ENCODE results near the gene ZBTB7B. TPM values are rescaled to one million over a fixed set of nuclear protein-coding genes. Genes with fewer than 3 reads are reported as not detected.
A peak's percentile ranks its signal among the peaks of the same experiment; 100 is the strongest.

Gene ZBTB7B
- total and polyA plus RNA-seq, 2 donors (not counting 1 experiment from before 2014, with no cell fraction given), result 55.7 to 67.3 TPM

- ATAC-seq (ENCODE audit: low read depth) (peak; percentile 80), DNase-seq (peak; percentile 100)
- H3K9me3 ChIP-seq (ENCODE audit: control extremely low read depth in 1 of 3, control insufficient read depth in 2 of 3, insufficient read depth in 1 of 3, low read length in 2 of 3), result no peaks in the 10 kb centered on the region
- ChIA-PET CTCF (interaction anchor here (0.6 to 8.7 kb wide), 20 partner anchors 9 to 502 kb away, joined by 3 to 110 read pairs (median 4); partner anchors contain the start of genes FLAD1, KRTCAP2, PBXIP1 and PMVK), POLR2A (interaction anchor here (0.6 to 3.8 kb wide), 15 partner anchors 9 to 111 kb away, joined by 3 to 32 read pairs (median 6); partner anchors contain the start of genes FLAD1, PBXIP1, PMVK and PYGO2)
- intact Hi-C loops (cut with micrococcal nuclease), result loop anchor here (1.0 to 5.0 kb wide), 4 partner anchors 19 to 198 kb away; partner anchors contain the start of genes KRTCAP2 and TRIM46
- H4K20me1 ChIP-seq (ENCODE audit: control insufficient read depth, insufficient read depth, low read length, poor library complexity, severe bottlenecking), result peaks cover 38% of the 10 kb centered on the region
- no peaks in the 10 kb centered on the region for H3K27me3 Mint-ChIP-seq
- peaks cover 64% of the 10 kb centered on the region for H3K79me2 ChIP-seq (ENCODE audit: control insufficient read depth, insufficient read depth, low read length)
- peaks cover 22 to 44% of the 10 kb centered on the region in 2 donors for H3K4me1 ChIP-seq (ENCODE audit: control insufficient read depth in 2 of 2, insufficient read depth in 2 of 2, low read length in 2 of 2)
- under 1% methylated on average over 41 of the region's 47 CpGs for WGBS (ENCODE audit: insufficient coverage)
- peak within 1 kb of the TSS; percentile 82 for H2AFZ ChIP-seq (ENCODE audit: insufficient read depth, low read depth, low read length, poor library complexity, severe bottlenecking)
- no peak within 1 kb of the TSS for H3K27ac Mint-ChIP-seq
- TF ChIP-seq, protein P1, sequence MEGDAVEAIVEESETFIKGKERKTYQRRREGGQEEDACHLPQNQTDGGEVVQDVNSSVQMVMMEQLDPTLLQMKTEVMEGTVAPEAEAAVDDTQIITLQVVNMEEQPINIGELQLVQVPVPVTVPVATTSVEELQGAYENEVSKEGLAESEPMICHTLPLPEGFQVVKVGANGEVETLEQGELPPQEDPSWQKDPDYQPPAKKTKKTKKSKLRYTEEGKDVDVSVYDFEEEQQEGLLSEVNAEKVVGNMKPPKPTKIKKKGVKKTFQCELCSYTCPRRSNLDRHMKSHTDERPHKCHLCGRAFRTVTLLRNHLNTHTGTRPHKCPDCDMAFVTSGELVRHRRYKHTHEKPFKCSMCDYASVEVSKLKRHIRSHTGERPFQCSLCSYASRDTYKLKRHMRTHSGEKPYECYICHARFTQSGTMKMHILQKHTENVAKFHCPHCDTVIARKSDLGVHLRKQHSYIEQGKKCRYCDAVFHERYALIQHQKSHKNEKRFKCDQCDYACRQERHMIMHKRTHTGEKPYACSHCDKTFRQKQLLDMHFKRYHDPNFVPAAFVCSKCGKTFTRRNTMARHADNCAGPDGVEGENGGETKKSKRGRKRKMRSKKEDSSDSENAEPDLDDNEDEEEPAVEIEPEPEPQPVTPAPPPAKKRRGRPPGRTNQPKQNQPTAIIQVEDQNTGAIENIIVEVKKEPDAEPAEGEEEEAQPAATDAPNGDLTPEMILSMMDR (IDR thresholded peaks at IDR 0.05), result no peak
- TF ChIP-seq EZH2 (IDR thresholded peaks at IDR 0.05; ENCODE audit: borderline replicate concordance, insufficient read depth, low read depth, low read length, poor library complexity, severe bottlenecking), result no peak
- H3K9ac ChIP-seq (ENCODE audit: low read length), result peak within 1 kb of the TSS; percentile 86
- peak within 1 kb of the TSS; percentile 71 to 99 (median 90) for H3K4me3 ChIP-seq (ENCODE audit: control extremely low read depth in 1 of 5, extremely low read depth in 1 of 5, insufficient read depth in 1 of 5, low read depth in 2 of 5, low read length in 4 of 5)
- H3K4me3 Mint-ChIP-seq, result no peak within 1 kb of the TSS
- H3K36me3 ChIP-seq (replicated peaks in 1 of 2; ENCODE audit: control extremely low read depth in 1 of 2, control insufficient read depth in 1 of 2, extremely low read depth in 1 of 2, insufficient read depth in 2 of 2, low read length in 1 of 2), result peaks cover 1 to 13% of the 10 kb centered on the region in 2 experiments
- H3K9me3 Mint-ChIP-seq (ENCODE audit: insufficient read depth), result no peaks in the 10 kb centered on the region
- peak within 1 kb of the TSS; percentile 86 for H3K4me2 ChIP-seq (replicated peaks; ENCODE audit: low read depth, low read length, poor library complexity, severe bottlenecking)
- H3K27me3 ChIP-seq (replicated peaks in 1 of 4; ENCODE audit: control extremely low read depth in 1 of 4, control insufficient read depth in 3 of 4, insufficient read depth in 4 of 4, low read length in 3 of 4), result no peaks in the 10 kb centered on the region
- H3K27ac ChIP-seq (ENCODE audit: low read length in 2 of 2), result peak within 1 kb of the TSS; percentile 90 to 94
- peaks cover 29% of the 10 kb centered on the region for H3K4me1 Mint-ChIP-seq
These were observed 28.3 kb upstream of the ZBTB7B start, which contains the start of gene CKS1B for GRCh38 chr1:154974102-154974807. TSS of gene CKS1B (plus strand) at chr1:154974681. CDS start at chr1:154974746, 65 bp downstream.
